ENCODE data around the gene ORC5.

The ORC5 gene

DNA sequence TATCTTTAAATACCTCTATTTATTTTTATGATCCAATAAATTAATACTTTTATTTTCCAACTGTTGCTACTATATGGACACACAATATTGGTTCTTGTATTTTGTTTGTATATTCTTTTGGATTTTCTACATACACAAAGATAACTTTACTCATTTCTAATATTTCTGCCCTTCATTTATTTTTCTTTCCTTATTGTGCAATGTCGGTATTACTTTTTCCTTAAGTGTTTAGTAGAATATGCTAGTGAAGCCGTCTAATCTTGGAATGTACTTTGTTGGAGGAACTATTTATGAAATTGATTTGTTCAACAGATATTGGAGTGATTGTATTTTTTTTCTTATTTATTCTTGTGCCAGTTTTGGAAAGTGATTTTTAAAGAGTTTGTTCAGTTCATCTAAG lies 94.0 kb downstream of the ORC5 start:
- Mint-ChIP-seq H3K27ac (no peak overlapping the region), H3K9me3 (no peaks in the 10 kb centered on the region), H3K27me3 (peaks cover 11% of the 10 kb centered on the region), H3K4me1 (no peaks in the 10 kb centered on the region), H3K4me3 (no peak overlapping the region)
- ATAC-seq (no peak), DNase-seq (no peak)

GRCh38 chr7:104112623-104113022 lies 95.2 kb downstream of the ORC5 start:
- Mint-ChIP-seq H3K4me1 (no peaks in the 10 kb centered on the region), H3K27ac (no peak overlapping the region), H3K27me3 (peaks cover 14% of the 10 kb centered on the region), H3K9me3 (no peaks in the 10 kb centered on the region), H3K4me3 (no peak overlapping the region)
- no peak for DNase-seq
- ATAC-seq: no peak

DNA sequence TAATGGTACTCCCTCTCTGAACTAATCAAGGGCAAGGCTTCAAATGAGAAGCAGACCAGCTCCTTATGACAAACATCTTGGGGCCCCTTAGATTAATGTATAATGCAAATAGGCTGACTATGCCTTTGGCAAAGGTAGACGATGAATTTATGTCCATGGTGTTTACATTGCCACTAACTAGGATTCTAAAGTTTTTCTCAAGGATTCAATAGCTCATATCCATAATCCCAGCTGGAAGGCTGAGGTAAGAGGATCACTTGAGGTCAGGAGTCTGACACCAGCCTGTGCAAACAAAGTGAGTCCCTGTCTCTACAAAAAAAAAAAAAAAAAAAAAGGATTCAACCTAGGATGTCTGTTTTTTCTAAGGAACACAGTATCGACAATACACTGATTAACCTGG lies 96.5 kb downstream of the ORC5 start:
- DNase-seq (no peak), ATAC-seq (no peak)
- H3K4me1 Mint-ChIP-seq: no peaks in the 10 kb centered on the region
- H3K27me3 Mint-ChIP-seq: peaks cover 14% of the 10 kb centered on the region
- H3K4me3 Mint-ChIP-seq: no peak overlapping the region
- no peaks in the 10 kb centered on the region for H3K9me3 Mint-ChIP-seq
- H3K27ac Mint-ChIP-seq: no peak overlapping the region

DNA sequence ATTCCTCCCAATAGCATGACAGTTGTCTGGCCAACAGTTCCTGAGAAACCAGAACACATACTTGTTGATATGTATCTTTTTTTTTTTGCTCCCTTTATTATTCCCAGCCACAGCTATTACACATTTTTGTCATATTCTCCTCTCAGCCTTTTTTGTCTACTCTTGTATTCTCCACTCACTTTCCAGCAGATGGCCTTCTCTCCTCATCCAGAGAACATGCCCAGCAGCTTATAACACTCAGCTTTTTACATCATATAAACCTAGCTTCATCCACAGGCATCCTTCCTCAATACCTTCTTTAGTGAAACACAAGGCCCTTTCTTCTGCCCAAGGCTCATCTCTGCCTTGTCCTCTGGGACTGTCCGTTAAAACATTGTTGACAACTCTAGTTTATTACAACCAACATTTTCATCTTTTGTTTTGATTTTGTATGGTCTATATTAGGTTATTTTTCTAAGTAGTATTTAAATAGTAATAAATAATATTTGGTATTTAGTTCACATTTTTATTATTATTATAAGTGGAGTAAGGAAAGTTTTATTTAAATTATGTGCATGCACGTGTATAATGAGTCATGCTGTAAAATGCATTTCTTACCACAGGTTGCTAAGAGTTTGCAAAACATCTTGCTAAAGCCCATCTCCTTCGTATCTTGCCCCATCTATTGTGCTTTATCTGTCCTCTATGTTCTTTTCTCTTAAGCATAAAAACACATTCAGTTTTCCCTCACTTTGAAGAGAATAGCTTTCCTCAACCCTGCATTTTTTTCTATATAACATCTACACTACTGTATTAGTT lies 101.5 kb downstream of the ORC5 start:
- DNase-seq (no peak), ATAC-seq (no peak)
- no peaks in the 10 kb centered on the region for H3K9me3 Mint-ChIP-seq
- H3K27ac Mint-ChIP-seq: no peak overlapping the region
- H3K4me3 Mint-ChIP-seq: no peak overlapping the region
- no peaks in the 10 kb centered on the region for H3K4me1 Mint-ChIP-seq
- H3K27me3 Mint-ChIP-seq: peaks cover 14% of the 10 kb centered on the region

DNA sequence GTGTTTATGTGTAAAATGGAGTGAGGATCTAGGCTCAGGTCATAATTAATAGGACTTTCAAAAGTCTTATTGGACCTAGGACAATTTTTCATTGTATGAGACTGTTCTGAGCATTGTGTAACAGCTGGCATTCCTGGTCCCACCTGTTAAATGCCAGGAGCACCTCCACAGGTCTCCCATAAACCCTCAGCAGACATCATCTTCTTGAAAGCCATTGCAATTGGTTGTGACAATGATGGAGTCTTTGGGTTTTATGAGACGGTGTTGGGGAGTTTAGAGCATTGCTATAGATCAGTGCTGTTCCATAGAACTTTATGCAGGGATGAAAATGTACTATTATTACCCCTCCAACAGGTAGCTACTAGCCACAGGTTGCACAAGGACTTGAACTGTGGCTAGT lies 108.9 kb downstream of the ORC5 start:
- H3K4me1 Mint-ChIP-seq: no peaks in the 10 kb centered on the region
- ATAC-seq (no peak), DNase-seq (no peak)
- H3K4me3 Mint-ChIP-seq: no peak overlapping the region
- no peak overlapping the region for H3K27ac Mint-ChIP-seq
- H3K9me3 Mint-ChIP-seq: no peaks in the 10 kb centered on the region
- peaks cover 5% of the 10 kb centered on the region for H3K27me3 Mint-ChIP-seq

GRCh38 chr7:104096683-104097082 lies 111.1 kb downstream of the ORC5 start:
- peaks cover 6% of the 10 kb centered on the region for H3K27me3 Mint-ChIP-seq
- no peaks in the 10 kb centered on the region for H3K9me3 Mint-ChIP-seq
- H3K4me3 Mint-ChIP-seq: no peak overlapping the region
- DNase-seq (no peak), ATAC-seq (no peak)
- H3K27ac Mint-ChIP-seq: no peak overlapping the region
- no peaks in the 10 kb centered on the region for H3K4me1 Mint-ChIP-seq

DNA sequence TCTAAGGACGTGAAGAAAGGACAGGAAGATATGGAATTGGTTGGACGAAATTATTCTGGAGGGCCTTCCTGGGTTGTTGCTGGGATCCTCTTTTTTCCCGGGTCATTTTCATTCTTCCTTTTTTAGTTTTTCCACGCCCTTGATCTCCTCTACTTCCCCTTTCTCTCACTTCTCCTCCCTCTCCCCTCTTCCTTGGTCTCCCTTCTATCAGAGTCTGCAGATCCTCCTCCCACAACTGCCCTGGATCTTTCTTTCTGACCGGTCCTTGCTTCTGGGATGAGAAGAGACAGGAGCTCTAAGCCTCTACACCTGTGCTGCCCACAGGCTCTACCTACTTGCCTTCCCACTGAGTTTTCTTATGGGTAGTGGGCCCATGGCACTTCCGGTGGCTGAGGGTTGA lies 114.7 kb downstream of the ORC5 start:
- Mint-ChIP-seq H3K27me3 (peaks cover 22% of the 10 kb centered on the region), H3K4me1 (no peaks in the 10 kb centered on the region), H3K9me3 (no peaks in the 10 kb centered on the region), H3K4me3 (no peak overlapping the region), H3K27ac (no peak overlapping the region)
- ATAC-seq (no peak), DNase-seq (no peak)

DNA sequence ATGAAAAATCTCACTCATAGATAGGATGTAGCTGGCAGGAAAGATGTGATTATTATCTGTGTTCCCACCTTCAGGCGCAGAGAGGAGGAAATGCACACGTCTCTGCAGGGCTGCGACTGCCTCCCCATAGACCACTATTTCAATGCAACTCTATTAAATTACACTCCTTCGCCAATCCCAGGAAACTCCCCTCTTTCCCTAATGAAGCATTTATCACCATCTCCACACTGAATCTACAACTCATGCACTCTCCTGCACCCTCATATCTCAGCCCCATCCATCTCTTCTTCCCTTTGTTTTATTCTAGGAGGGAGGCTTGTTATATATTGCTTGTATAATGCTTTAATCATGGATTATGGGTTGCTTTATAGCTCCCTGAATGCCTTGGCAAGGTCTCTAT lies 116.6 kb downstream of the ORC5 start:
- H3K4me1 Mint-ChIP-seq: no peaks in the 10 kb centered on the region

DNA sequence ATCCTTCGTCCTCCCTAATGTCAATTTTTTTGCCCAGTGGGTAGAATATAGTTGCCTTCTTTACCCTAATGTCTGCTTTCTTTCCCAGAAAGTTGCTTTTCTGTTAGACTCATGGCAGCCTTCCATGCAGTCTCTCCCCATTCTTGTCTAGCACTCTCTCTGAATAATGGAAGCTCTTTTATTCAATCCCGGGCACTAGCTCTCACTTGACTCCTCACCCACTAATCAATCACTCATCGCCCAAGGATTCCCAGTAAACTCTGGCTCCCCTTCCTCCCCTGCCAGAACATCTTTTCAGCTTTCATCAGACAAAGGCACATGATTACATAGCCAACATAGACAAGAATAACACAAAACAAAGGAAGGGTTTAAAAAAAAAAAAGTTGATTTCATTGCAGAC lies 118.2 kb downstream of the ORC5 start:
- Mint-ChIP-seq H3K4me3 (no peak overlapping the region), H3K9me3 (peaks cover 0 to 2% of the 10 kb centered on the region in 2 donors), H3K27me3 (peaks cover 20% of the 10 kb centered on the region), H3K4me1 (no peaks in the 10 kb centered on the region), H3K27ac (no peak overlapping the region)
- DNase-seq: no peak
- no peak for ATAC-seq

More for the DNA sequence above, 116.6 kb downstream of the ORC5 start:
- Mint-ChIP-seq H3K27ac (no peak overlapping the region), H3K9me3 (no peaks in the 10 kb centered on the region), H3K4me3 (no peak overlapping the region), H3K27me3 (peaks cover 20% of the 10 kb centered on the region)
- ATAC-seq (no peak), DNase-seq (no peak)

DNA sequence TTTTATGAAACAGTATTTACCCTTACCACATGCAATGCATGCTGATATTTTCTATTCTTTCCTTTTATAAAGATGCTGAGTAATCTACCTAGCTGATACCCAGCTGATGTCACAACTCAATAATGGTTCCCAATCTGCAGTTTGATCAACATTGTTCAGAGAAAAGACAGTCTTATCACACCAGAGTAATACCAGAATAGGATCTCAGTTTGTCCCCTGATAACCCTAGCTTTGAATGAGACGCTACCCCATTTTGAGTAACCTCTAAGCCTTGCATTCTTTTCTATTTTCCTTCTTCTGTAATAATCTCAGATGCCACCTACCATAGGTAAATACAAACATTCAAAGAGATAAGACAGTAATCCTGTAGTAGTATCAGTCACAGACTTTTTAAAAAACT lies 118.8 kb downstream of the ORC5 start:
- ATAC-seq (no peak), DNase-seq (no peak)
- no peaks in the 10 kb centered on the region for H3K4me1 Mint-ChIP-seq
- H3K4me3 Mint-ChIP-seq: no peak overlapping the region
- H3K27me3 Mint-ChIP-seq: peaks cover 20% of the 10 kb centered on the region
- H3K27ac Mint-ChIP-seq: no peak overlapping the region
- H3K9me3 Mint-ChIP-seq: peaks cover 4 to 7% of the 10 kb centered on the region in 2 donors

Measured in stimulated activated naive CD8-positive, alpha-beta T cell treated with anti-CD3 and anti-CD28 coated beads, Interleukin-15, amount 100 ng/mL, for 72 hours (primary cell).